Measurements from ENCODE around the gene ALOX15B.
"Not testable (repeated sequence)": the region's sequence is repeated elsewhere in the genome, so short reads cannot be mapped to it uniquely, and the experiment has no call there.

The ALOX15B gene

GRCh38 chr17:8071496-8071895 is 32.6 kb downstream of the ALOX15B start:
- no peak for DNase-seq
- TF ChIP-seq POLR2A (IDR thresholded peaks at IDR 0.05; ENCODE audit: low read length) = no peak
- no peak for TF ChIP-seq GATA1 (IDR thresholded peaks at IDR 0.05; ENCODE audit: low read depth, low read length)

GRCh38 chr17:8072341-8072728 is 33.5 kb downstream of the ALOX15B start:
- no peak for TF ChIP-seq POLR2A (IDR thresholded peaks at IDR 0.05; ENCODE audit: low read length)
- TF ChIP-seq GATA1 (IDR thresholded peaks at IDR 0.05; ENCODE audit: low read depth, low read length) = no peak
- no peak for DNase-seq

- DNase-seq = no peak
- TF ChIP-seq POLR2A (IDR thresholded peaks at IDR 0.05; ENCODE audit: low read length) (no peak), GATA1 (IDR thresholded peaks at IDR 0.05; ENCODE audit: low read depth, low read length) (no peak)
Observed at GRCh38 chr17:8072729-8073461, 34.0 kb downstream of the ALOX15B start.

- no peak for TF ChIP-seq POLR2A (IDR thresholded peaks at IDR 0.05; ENCODE audit: low read length)
- TF ChIP-seq GATA1 (IDR thresholded peaks at IDR 0.05; ENCODE audit: low read depth, low read length) = no peak
- DNase-seq = peak; percentile 72 to 85
Observed at GRCh38 chr17:8073627-8074484, 35.0 kb downstream of the ALOX15B start.

- no peak for DNase-seq
- TF ChIP-seq POLR2A (IDR thresholded peaks at IDR 0.05; ENCODE audit: low read length) (no peak), GATA1 (IDR thresholded peaks at IDR 0.05; ENCODE audit: low read depth, low read length) (no peak)
Observed at GRCh38 chr17:8074554-8074953, 35.7 kb downstream of the ALOX15B start.

GRCh38 chr17:8075081-8075480 is 36.2 kb downstream of the ALOX15B start:
- TF ChIP-seq POLR2A (IDR thresholded peaks at IDR 0.05; ENCODE audit: low read length) = no peak
- TF ChIP-seq GATA1 (IDR thresholded peaks at IDR 0.05; ENCODE audit: low read depth, low read length) = no peak
- no peak for DNase-seq

- no peak for DNase-seq
- TF ChIP-seq GATA1 (IDR thresholded peaks at IDR 0.05; ENCODE audit: low read depth, low read length) (no peak), POLR2A (IDR thresholded peaks at IDR 0.05; ENCODE audit: low read length) (no peak)
Observed at GRCh38 chr17:8075574-8076342, 36.9 kb downstream of the ALOX15B start.

- TF ChIP-seq GATA1 (IDR thresholded peaks at IDR 0.05; ENCODE audit: low read depth, low read length) (no peak), POLR2A (IDR thresholded peaks at IDR 0.05; ENCODE audit: low read length) (no peak)
- DNase-seq = no peak
Observed at GRCh38 chr17:8076502-8077266, 37.8 kb downstream of the ALOX15B start.

- DNase-seq = not testable (repeated sequence)
Observed at GRCh38 chr17:8077939-8078338, 39.1 kb downstream of the ALOX15B start.

- peak; percentile 40 for TF ChIP-seq POLR2A (IDR thresholded peaks at IDR 0.05; ENCODE audit: low read length)
- TF ChIP-seq GATA1 (IDR thresholded peaks at IDR 0.05; ENCODE audit: low read depth, low read length) = no peak
- DNase-seq = peak; percentile 65 to 81
Observed at GRCh38 chr17:8079291-8080207, 40.7 kb downstream of the ALOX15B start.

GRCh38 chr17:8080208-8080798 is 41.4 kb downstream of the ALOX15B start:
- DNase-seq = no peak
- TF ChIP-seq GATA1 (IDR thresholded peaks at IDR 0.05; ENCODE audit: low read depth, low read length) (no peak), POLR2A (IDR thresholded peaks at IDR 0.05; ENCODE audit: low read length) (no peak)

GRCh38 chr17:8080799-8081219 is 42.0 kb downstream of the ALOX15B start:
- no peak for DNase-seq
- TF ChIP-seq GATA1 (IDR thresholded peaks at IDR 0.05; ENCODE audit: low read depth, low read length) (no peak), POLR2A (IDR thresholded peaks at IDR 0.05; ENCODE audit: low read length) (no peak)

Measured in erythroblast (primary cell).